HG03103 (cell line): ENCODE measurements around the gene MIPOL1.
"Not testable (repeated sequence)": the region's sequence is repeated elsewhere in the genome, so short reads cannot be mapped to it uniquely, and the experiment has no call there.

Experiments
- ATAC-seq: cut with Tn5 transposase; IDR thresholded peaks from one replicate; pipeline ENCODE4 v1.9.1; 2021; ENCODE audit warnings: low read depth; ENCODE audit not compliant: unreplicated experiment

The MIPOL1 gene

DNA sequence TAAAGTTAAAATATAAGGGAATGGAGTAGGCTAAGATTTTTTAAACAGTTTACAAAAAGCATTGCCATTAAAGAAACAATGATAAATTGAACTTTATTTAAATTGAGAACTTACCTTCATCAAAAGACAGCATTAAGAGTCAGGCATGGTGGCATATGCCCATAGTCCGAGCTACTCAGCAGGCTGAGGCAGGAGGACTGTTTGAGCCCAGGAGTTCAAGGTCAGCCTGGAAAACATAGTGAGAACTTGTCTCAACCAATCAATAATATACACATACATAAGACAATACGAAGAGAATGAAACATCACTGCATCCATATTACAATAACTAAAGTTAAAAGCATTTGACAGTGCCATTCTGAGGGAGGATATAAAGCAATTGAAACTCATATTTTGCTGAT is 299.7 kb downstream of the MIPOL1 start:
- no peak for ATAC-seq

DNA sequence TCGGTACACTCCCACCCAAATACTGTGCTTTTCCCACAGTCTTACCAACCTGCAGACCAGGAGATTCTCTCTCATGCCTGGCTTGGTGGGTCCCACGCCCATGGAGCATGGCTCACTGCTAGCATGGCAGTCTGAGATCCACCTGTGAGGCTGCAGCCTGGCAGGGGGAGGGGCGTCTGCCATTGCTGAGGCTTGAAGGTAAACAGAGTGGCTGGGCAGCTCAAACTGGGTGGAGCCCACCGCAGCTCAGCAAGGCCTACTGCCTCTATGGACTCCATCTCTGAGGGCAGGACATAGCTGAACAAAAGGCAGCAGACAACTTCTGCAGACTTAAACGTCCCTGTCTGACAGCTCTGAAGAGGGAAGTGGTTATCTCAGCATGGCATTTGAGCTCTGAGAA is 304.1 kb downstream of the MIPOL1 start:
- ATAC-seq: no peak

DNA sequence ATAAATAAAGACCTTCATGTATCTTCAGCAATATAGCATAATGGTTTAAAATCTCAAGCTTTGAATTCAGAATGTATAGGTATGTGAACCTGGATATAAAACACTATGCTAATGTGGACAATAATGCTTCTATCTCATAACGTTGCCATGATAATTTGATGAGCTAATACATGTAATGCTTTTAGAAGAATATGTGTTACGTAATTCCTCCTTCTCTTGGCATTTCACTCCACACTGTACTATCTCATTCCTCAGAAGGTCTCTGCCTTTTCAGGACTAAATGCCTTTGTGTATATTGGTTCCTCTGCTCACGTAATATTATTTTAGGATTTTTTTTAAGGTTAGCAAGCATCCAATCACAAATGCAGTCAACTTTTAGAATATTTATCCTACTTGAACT is 310.8 kb downstream of the MIPOL1 start:
- no peak for ATAC-seq

DNA sequence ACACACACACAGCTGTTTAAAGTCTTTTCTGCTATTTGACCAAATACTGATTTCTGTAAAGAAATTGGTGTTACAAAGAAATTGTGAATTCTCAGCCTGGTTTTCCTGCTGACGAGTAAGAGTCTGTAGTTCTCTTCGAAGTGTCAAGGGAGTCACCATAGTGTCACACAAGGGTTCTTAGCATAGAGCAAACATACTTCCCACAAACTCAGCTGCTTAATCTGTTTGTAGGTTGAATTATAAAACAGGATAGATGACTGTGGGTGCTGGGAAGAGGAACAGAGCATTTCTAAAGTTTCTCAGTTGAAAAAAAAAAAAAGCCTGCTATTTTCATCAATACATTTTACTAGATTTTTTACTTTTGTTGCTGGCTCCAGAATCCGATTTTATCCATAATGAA is 314.4 kb downstream of the MIPOL1 start:
- ATAC-seq: no peak

DNA sequence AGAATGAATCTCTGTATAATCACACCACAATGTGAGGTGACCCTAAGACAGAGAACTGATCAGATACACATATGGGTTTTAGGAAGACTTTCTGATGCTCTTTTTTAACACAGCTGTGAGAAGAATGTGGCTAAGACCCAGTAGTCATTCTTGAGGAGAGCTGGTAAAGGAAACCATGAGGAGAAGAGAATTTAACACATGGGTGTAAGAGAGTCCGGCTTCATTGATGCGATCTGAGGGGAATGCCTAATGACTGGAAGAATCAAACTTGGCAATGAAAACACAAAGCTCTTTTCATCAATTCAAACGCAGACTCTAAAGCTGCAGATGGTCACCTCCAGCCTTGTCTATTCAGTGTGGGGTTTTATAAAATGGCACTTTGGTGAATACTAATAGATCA is 318.0 kb downstream of the MIPOL1 start:
- ATAC-seq: no peak

DNA sequence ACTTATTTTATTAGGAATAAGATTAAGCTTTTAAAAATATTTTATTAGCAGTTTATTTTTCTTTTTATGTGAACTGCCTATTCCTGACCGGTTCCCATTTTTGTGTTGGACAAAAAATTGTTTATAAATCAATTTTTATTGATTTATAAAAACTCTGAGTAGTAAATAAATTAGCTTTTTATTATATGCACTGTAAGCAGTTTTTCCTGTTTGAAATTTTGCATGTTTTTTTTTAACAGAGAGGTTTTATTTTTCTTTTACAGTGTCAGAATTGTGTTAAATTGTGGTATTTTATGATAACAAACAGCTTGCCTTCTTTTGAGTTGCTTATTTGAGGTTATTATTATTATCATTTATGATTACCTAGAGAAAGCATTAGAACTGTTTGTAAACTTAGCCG is 329.3 kb downstream of the MIPOL1 start:
- ATAC-seq: no peak

- ATAC-seq: no peak
Measured at GRCh38 chr14:37539992-37540391, 342.3 kb downstream of the MIPOL1 start.

DNA sequence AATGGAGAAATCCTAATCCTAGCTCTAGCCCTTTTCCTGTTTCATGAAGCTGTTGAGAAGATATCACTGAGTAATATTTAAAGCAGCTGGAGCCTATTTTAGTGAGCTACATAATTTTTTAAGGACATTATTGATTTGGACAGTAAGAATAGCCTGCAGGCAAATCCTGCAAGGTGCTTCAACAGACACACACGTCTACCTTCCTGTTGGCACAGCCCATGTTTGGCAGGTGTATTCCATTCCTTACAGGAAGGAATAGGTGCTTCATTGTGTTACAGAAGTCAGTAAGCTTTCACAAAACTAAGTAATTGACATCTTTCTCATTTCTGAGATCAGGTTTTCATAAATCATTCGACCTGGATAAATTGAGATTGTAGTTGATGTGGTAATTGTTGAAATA is 346.7 kb downstream of the MIPOL1 start:
- no peak for ATAC-seq

- ATAC-seq: no peak
Measured at GRCh38 chr14:37545174-37545573, 347.4 kb downstream of the MIPOL1 start.

DNA sequence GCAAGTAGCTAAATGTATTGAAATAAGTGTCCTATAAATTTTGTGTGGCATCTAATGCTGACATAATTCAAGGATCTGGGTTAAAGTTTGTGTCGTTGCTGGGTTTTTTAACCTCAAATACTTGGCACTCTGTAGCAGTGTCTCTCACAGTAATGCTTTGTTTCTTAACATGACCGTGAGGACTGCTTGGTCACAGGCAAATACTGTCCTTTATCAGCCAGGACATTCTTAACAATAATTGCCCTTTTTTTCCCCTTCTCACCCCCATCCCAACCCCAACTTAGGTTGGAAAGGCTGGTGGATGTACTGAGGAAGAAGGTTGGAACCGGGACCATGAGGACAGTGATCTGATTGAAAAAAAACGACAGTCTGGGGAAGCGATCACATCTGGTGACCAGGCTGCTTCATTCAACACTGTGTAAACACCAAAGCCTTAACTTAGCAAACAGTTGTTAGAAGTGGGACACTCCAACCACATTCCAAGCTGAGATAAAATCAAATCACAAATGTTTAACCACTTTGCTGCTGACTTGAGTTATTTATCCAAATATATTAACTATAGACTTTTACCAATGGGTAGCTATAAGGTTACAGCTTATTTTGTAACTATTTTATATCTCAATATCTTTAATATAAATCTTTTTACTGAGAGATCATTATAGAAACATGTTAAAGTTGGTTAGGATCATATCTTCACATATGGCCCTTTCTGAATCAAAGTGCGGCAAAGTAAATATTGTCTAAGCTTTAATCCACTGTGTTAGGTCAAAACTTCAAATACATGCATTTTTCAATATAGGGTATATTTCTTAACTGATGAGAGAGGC is 349.1 kb downstream of the MIPOL1 start:
- no peak for ATAC-seq

DNA sequence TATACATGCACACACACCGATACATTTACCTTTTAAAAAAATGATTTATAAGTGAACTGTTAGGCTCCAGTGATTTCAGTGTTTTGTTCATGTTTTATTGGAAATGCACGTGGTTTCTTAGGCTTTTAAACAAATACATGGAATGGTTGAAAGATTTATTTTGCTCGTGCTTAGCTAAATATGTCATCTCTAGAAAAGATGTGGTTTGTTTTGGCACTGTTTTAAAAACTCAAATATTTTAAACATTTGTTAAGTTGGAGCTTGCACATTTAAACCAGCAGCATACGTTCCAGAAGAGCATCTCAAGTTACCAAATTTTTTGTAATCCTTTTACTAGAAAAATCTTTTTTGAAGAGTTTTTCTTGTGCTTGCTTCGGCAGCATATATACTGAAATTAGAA is 352.8 kb downstream of the MIPOL1 start:
- no peak for ATAC-seq

DNA sequence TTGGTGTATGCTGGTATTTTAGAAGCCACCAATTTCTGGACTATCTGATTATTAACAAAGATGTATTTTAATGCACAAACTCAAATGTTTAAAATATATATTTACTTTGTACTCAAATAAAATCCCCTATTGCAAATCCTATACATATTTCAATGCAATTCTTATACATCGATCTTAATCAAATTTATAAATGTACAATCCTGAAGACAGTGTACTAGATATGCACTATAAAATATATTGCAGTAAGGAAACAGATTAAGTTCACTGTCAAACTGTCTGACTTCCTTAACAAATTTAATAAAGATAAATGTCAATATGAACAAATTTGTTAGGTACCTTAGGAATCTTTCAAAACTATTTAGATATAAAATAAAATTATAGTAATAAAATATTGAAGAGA is 353.4 kb downstream of the MIPOL1 start:
- ATAC-seq: no peak

DNA sequence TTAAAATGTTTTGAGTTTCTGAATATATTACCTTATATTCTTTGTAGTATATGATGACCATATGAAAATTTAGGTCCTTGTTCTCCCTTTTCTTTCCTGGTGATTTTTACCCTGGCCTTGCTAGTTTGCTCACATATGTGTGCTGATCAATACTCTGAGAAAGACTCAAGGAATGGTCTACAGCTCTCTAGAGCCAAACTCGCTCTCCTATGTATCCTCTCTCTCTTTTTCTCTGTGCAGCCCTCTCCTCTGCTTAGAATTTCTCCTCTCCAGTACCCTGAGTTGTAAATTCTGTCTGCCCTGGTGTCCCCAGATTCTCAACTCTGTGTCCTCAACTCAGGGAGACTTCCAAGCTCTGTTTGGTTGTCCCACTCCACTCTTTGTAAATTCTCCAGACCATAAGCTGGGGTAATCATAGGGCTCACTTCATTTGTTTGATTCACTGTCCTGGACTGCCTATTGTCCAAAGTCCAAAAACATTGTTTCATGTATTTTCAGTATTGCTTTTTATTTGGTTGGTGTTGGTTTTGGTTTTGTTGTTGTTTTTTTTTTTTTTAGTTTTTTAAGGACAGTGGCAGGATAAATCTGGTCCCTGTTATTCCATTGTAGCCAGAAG is 356.3 kb downstream of the MIPOL1 start:
- no peak for ATAC-seq

DNA sequence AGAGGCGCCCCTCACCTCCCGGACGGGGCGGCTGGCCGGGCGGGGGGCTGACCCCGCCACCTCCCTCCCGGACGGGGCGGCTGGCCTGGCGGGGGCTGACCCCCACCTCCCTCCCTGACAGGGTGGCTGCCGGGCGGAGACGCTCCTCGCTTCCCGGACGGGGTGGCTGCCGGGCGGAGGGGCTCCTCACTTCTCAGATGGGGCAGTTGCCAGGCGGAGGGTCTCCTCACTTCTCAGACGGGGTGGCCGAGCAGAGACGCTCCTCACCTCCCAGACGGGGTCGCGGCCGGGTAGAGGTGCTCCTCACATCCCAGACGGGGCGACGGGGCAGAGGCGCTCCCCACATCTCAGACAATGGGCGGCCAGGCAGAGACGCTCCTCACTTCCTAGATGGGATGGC is 357.9 kb downstream of the MIPOL1 start:
- ATAC-seq: not testable (repeated sequence)

GRCh38 chr14:37558740-37559139 is 361.0 kb downstream of the MIPOL1 start:
- ATAC-seq: no peak

DNA sequence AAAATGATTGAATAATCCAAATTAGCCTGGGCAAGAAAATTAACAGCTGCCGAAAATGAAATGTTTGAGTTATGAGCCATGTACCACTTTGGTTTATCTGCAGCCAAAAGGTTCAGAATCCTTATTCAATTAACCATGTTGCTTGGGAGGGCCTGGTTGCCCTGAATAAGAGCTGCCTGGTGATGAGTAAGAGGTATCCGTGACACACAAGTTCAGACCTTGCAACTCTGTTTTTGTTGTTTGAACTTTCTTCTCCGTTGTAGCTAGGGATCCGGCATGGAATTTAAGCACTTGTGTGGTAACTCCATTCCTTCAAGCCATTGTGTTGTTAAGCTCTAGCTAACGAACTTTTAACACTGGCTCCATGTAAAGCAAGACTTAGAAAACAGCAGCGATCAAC is 361.6 kb downstream of the MIPOL1 start:
- ATAC-seq: no peak

DNA sequence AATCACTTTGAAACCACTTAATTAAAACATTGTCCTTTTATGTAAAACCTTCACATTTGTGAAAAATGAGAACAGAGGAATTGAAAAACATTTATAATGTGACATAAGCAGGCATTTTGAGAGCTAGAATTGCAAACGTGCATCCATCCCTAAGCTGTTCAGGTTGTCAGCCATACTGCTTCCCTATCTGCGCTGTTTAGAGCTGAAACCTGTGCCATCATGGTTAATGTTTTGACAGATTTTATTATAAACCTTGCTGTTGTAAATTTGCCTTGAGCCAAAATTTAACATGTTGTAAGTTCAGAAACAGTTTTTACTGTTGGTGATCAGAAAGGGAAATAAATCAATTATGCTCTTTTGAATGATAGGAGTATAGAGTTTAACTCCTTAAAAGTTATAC is 365.5 kb downstream of the MIPOL1 start:
- no peak for ATAC-seq

GRCh38 chr14:37565550-37565949 is 367.8 kb downstream of the MIPOL1 start:
- no peak for ATAC-seq

- no peak for ATAC-seq
Measured at GRCh38 chr14:37566811-37567371, 369.2 kb downstream of the MIPOL1 start.

GRCh38 chr14:37569729-37570128 is 372.0 kb downstream of the MIPOL1 start:
- no peak for ATAC-seq

DNA sequence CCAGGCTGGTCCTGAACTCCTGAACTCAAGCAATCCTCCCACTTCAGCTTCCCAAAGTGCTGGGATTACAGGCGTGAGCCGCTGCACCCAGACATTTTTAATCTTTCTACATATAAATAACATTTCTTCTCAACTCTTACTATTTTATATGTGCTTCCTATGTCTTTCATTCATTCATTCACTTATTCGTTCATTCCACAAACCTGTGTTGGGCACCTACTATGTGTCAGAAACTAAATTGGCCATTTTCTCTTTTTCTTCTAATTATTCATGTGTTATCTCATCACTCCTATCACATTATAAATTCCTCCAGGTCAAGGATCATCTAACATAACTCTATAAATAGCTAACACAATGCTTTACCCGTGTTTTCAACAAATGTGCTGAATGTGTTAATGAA is 373.7 kb downstream of the MIPOL1 start:
- ATAC-seq: no peak

- ATAC-seq: no peak
Measured at GRCh38 chr14:37573356-37573755, 375.6 kb downstream of the MIPOL1 start.
